NT2/D1 (cell line): ENCODE data around the gene KMT2C.

Experiments used
- DNase-seq: peaks from one replicate; pipeline ENCODE4 v3.0.0-alpha.2; 2011; ENCODE audit warnings: low read depth, low spot score
- H3K27me3 ChIP-seq: 2 replicates; pipeline ENCODE4 v1.6.0; 2011; ENCODE audit warnings: mild to moderate bottlenecking; ENCODE audit not compliant: insufficient read length, insufficient read depth
- H3K36me3 ChIP-seq: 2 replicates; pipeline ENCODE4 v1.6.1; 2011; ENCODE audit warnings: mild to moderate bottlenecking, low read length, mixed read lengths; ENCODE audit not compliant: insufficient read depth, insufficient read length
- H3K4me1 ChIP-seq: 2 replicates; pipeline ENCODE4 v1.5.1; 2011; ENCODE audit not compliant: insufficient read depth, insufficient read length
- H3K4me3 ChIP-seq: 2 replicates; pipeline ENCODE4 v1.5.1; 2011; ENCODE audit warnings: low read depth; ENCODE audit not compliant: insufficient read length
- H3K9ac ChIP-seq: 2 replicates; pipeline ENCODE4 v1.6.0; 2011; ENCODE audit warnings: low read depth; ENCODE audit not compliant: insufficient read length
- H3K9me3 ChIP-seq: 2 replicates; pipeline ENCODE4 v1.5.1; 2011; ENCODE audit warnings: mild to moderate bottlenecking, low read length; ENCODE audit not compliant: insufficient read depth
- SUZ12 ChIP-seq: IDR thresholded peaks from 2 replicates; pipeline ENCODE4 v1.6.1; 2011; ENCODE audit not compliant: insufficient read length, insufficient read depth; ENCODE audit errors: extremely low read depth
- YY1 ChIP-seq: IDR thresholded peaks from 2 replicates; pipeline ENCODE4 v1.6.1; 2011; ENCODE audit not compliant: insufficient read length, insufficient read depth
- ZNF274 ChIP-seq: IDR thresholded peaks from 2 replicates; pipeline ENCODE4 v1.6.1; 2011; ENCODE audit warnings: mild to moderate bottlenecking, low read depth, low read length

Gene KMT2C

DNA sequence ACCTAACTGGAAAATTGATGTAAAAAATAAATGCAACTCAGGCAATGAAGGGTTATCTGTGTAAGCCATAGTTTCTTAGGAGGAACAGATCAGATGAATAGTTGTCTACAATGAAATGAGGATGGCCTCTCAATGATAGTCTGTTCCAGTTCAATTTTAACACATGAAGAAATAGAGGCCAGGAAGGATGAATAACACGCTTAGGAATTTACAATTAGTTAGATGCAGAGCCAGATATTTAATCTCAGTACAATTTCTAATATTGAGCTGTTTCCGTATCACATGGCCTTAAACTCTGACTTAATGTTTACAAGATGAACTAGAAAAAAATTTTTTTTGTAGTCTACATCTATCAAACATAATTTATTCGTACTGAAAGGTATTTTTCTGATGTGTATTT is 233.7 kb downstream of the KMT2C start:
- DNase-seq = no peak
- H3K9ac ChIP-seq = no peak overlapping the region
- H3K4me1 ChIP-seq = no peaks in the 10 kb centered on the region
- H3K27me3 ChIP-seq = no peaks in the 10 kb centered on the region
- H3K9me3 ChIP-seq = no peaks in the 10 kb centered on the region
- H3K36me3 ChIP-seq = no peaks in the 10 kb centered on the region
- TF ChIP-seq SUZ12 = no peak
- TF ChIP-seq YY1 = no peak
- TF ChIP-seq ZNF274 = no peak
- H3K4me3 ChIP-seq = no peak overlapping the region

DNA sequence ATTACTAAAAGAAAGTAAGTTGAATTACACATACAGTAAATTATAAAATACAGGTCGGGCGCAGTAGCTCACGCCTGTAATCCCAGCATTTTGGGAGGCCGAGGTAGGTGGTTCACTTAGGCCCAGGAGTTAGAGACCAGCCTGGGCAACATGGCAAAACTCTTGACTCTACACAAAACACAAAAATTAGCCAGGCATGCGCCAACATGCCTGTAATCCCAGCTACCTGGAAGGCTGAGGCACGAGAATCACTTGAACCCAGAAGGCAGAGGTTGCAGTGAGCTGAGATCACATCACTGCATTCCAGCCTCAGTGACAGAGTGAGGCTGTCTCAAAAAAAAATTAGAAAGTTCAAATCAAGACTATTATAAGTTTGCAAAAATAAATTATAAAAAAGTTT is 235.4 kb downstream of the KMT2C start:
- H3K36me3 ChIP-seq = no peaks in the 10 kb centered on the region

DNA sequence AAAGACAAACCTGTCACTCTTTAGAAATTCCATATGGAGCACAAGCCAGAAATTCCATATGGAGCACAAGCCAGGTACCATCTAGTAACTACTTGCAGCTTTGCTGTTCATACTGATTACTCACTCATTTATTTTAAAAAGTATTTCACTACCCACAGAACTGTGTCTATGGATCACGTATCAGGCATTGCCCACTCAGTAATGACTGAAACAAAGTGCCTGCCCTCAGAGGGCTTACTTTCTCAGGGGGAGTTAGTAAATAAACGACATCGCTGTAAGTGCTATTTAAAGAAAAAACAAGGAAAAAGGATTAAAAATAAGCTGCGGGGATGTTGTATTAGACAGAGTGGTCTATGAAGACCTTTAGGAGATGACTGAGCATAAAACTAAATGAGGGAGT is 239.4 kb downstream of the KMT2C start:
- H3K36me3 ChIP-seq = peaks cover 20% of the 10 kb centered on the region
- TF ChIP-seq YY1 (no peak), SUZ12 (no peak), ZNF274 (no peak)

More for the DNA sequence above, 235.4 kb downstream of the KMT2C start:
- H3K4me3 ChIP-seq = no peak overlapping the region
- no peaks in the 10 kb centered on the region for H3K27me3 ChIP-seq
- TF ChIP-seq SUZ12 (no peak), ZNF274 (no peak), YY1 (no peak)
- H3K4me1 ChIP-seq = no peaks in the 10 kb centered on the region
- no peaks in the 10 kb centered on the region for H3K9me3 ChIP-seq
- no peak overlapping the region for H3K9ac ChIP-seq
- DNase-seq = no peak

DNA sequence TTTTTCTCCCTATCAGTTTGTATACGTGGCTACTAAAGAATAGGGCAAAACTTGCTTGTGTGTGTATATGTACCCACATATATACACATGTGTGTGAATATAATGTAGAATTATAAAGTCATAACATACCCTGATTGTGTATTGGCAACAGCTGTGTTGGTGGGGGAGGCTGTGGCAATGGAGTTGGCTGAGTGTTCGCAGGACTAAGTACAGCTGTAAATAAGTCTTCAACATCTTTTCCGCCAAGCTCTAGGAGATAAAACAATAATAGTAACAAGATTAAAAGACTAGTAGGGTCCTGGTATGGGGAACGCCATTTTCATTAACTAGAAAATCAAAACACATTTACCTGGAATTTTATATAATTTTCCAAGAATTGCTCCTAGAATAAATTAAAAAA is 241.9 kb downstream of the KMT2C start:
- Histone ChIP-seq H3K36me3 (peaks cover 28% of the 10 kb centered on the region), H3K4me1 (no peaks in the 10 kb centered on the region), H3K9me3 (no peaks in the 10 kb centered on the region), H3K9ac (no peak overlapping the region), H3K27me3 (no peaks in the 10 kb centered on the region), H3K4me3 (no peak overlapping the region)
- no peak for DNase-seq
- TF ChIP-seq SUZ12 = no peak
- no peak for TF ChIP-seq ZNF274
- no peak for TF ChIP-seq YY1

More for the DNA sequence above, 239.4 kb downstream of the KMT2C start:
- Histone ChIP-seq H3K4me3 (no peak overlapping the region), H3K27me3 (no peaks in the 10 kb centered on the region), H3K9ac (no peak overlapping the region), H3K9me3 (no peaks in the 10 kb centered on the region), H3K4me1 (no peaks in the 10 kb centered on the region)
- DNase-seq = no peak

DNA sequence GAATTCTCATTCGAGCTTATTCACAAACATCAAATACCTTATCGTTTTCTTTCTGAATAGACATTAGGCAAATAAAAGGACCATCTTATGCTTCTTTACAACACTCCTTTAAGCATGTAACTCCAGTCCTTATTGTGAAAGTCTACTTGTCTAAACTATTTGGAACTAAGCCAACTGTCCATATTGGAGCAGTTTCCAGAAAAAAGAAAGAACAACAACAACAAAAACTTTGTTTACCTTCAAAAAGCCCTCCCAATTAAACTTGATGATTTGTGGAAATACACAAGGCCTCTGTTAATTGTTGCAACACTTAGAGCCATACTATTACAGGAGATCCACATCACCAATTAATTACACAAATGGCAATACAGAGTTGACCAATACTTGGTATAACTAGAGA is 246.7 kb downstream of the KMT2C start:
- no peak for TF ChIP-seq YY1
- Histone ChIP-seq H3K9ac (no peak overlapping the region), H3K36me3 (peaks cover 31% of the 10 kb centered on the region), H3K4me1 (no peaks in the 10 kb centered on the region), H3K27me3 (no peaks in the 10 kb centered on the region), H3K4me3 (no peak overlapping the region), H3K9me3 (no peaks in the 10 kb centered on the region)
- DNase-seq = no peak

DNA sequence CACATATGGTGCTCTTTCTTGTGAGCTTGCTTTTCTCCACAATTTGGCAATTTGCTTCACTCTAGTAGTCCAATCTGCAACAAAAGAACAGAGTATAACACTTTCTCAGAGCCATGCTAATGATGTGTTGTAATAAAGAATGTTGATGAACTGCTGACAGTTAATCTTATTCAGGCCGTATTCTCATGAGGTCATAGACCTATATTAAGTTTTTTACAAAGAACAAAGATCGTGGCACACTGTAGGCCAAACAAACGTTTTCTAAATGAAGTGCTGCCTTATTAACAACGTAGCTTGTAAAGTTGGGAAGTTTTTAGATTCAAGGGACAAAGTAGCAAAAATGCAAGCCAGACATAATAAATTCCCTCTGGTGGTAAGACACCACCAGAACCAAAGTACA is 250.2 kb downstream of the KMT2C start:
- Histone ChIP-seq H3K27me3 (no peaks in the 10 kb centered on the region), H3K4me1 (no peaks in the 10 kb centered on the region), H3K9ac (no peak overlapping the region), H3K9me3 (no peaks in the 10 kb centered on the region), H3K4me3 (no peak overlapping the region), H3K36me3 (peaks cover 37% of the 10 kb centered on the region)
- TF ChIP-seq YY1 (no peak), ZNF274 (no peak), SUZ12 (no peak)
- no peak for DNase-seq

GRCh38 chr7:152180587-152180986 is 255.2 kb downstream of the KMT2C start:
- Histone ChIP-seq H3K4me1 (no peaks in the 10 kb centered on the region), H3K27me3 (no peaks in the 10 kb centered on the region), H3K4me3 (no peak overlapping the region), H3K9ac (no peak overlapping the region), H3K9me3 (no peaks in the 10 kb centered on the region), H3K36me3 (peaks cover 55% of the 10 kb centered on the region)
- TF ChIP-seq SUZ12 (no peak), YY1 (no peak), ZNF274 (no peak)
- no peak for DNase-seq

GRCh38 chr7:152180048-152180447 is 255.8 kb downstream of the KMT2C start:
- no peak overlapping the region for H3K4me3 ChIP-seq
- no peaks in the 10 kb centered on the region for H3K9me3 ChIP-seq
- H3K27me3 ChIP-seq = no peaks in the 10 kb centered on the region
- H3K9ac ChIP-seq = no peak overlapping the region
- no peak for TF ChIP-seq YY1
- no peak for TF ChIP-seq ZNF274
- no peaks in the 10 kb centered on the region for H3K4me1 ChIP-seq
- peaks cover 55% of the 10 kb centered on the region for H3K36me3 ChIP-seq
- no peak for DNase-seq
